Ramos (cell line): ENCODE results near the gene SBK3.

ENCODE experiments used
- in situ Hi-C: fragments of 300-500 bp; cut with MboI; formaldehyde crosslinking; loops from one replicate; pipeline ENCODE4 v1.14.3; 2022; ENCODE audit warnings: low sequenced_read_pairs; ENCODE audit not compliant: unreplicated experiment

SBK3 gene

GRCh38 chr19:55493052-55493644 lies 52.2 kb downstream of the SBK3 start:
- in situ Hi-C loops = no loop called here

GRCh38 chr19:55492362-55492944 lies 52.9 kb downstream of the SBK3 start:
- in situ Hi-C loops = no loop called here

DNA sequence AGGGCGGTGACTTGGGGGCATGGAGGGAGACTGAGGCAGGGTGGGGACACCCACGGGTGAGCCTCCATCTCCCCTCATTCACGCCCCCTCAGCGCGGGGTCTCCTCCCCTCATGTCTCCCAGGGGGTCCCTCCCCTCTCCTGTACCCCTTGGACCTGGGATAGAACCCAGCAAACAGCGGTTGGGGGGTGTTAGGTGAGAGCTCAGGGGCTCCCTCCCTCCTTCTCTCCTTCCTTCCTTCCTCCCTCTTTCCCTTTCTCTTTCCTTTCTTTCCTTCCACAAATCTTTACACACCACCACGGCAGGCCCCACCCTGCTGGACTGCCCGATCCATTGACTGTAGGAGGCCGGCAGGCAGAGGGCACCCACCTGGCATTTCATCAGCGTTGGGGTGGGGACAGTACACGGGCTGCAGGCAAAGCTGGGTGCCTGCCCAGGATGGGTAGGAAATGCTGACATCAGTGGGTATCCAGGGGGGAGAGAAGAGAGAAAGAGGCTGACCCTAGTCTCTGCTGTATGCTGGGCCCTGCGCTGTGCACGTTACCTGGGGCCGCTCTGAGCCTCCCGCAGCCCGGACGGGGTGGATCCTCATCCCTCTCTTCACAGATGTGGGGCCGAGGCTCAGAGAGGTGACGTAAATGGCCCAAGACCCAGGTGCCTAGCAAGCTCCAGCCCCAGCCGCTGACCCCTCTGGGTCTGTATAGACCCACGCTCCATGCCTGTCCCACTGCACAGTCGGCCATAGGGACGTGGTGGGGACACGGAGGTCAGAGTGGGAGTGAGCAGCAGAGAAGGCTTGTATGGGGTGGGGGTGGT lies 53.6 kb downstream of the SBK3 start:
- in situ Hi-C loops = no loop called here
